TTC549 (cell line): ENCODE data around the gene BUD13.
"Not testable (repeated sequence)": the region's sequence is repeated elsewhere in the genome, so short reads cannot be mapped to it uniquely, and the experiment has no call there.

Source experiments
- FAIRE-seq: peaks from 2 replicates; lab custom pipeline; 2012; peaks lifted over from hg19 to GRCh38; lab: Jason Lieb, UNC

Gene BUD13, protein sequence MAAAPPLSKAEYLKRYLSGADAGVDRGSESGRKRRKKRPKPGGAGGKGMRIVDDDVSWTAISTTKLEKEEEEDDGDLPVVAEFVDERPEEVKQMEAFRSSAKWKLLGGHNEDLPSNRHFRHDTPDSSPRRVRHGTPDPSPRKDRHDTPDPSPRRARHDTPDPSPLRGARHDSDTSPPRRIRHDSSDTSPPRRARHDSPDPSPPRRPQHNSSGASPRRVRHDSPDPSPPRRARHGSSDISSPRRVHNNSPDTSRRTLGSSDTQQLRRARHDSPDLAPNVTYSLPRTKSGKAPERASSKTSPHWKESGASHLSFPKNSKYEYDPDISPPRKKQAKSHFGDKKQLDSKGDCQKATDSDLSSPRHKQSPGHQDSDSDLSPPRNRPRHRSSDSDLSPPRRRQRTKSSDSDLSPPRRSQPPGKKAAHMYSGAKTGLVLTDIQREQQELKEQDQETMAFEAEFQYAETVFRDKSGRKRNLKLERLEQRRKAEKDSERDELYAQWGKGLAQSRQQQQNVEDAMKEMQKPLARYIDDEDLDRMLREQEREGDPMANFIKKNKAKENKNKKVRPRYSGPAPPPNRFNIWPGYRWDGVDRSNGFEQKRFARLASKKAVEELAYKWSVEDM

DNA sequence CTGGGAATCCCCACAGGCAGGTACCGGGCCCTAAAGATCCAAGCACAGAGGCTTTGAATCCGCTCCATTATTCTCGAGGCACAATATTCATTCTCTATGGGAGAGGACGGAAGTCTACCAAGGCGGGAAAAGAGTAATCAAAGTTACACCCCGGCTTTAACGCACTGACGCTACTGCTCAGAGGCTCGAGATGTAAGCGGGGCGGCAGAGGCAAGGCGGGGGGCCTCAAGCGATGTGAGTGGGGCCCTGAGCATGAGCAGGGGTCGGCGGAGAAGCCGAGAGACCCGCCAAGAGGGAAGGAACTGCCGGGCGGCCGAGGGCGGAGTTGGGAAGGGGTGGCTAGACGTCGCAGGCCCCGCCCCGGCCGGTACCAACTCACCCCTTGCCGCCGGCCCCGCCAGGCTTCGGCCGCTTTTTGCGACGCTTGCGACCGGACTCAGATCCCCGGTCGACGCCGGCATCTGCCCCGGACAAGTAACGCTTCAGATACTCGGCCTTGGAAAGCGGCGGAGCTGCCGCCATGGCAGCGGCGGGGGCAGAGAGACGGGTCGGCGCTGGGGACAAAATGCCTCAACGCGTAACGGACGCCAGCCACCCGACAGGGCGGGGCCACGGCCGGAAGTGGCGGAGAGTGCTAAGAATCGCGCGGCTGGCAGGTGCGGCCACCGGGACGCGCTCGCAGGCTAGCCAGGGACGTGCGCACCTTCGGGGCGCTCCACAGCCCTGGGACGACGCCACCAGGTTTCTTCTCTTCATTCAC is at the start of gene BUD13:
BUD13 (minus strand) TSS at position 545 of the 760 bp plus-strand sequence; CDS start at position 522, 23 bp downstream.
- FAIRE-seq = no peak

- no peak for FAIRE-seq
Measured at GRCh38 chr11:116822575-116822974, 49.8 kb upstream of the BUD13 start.

DNA sequence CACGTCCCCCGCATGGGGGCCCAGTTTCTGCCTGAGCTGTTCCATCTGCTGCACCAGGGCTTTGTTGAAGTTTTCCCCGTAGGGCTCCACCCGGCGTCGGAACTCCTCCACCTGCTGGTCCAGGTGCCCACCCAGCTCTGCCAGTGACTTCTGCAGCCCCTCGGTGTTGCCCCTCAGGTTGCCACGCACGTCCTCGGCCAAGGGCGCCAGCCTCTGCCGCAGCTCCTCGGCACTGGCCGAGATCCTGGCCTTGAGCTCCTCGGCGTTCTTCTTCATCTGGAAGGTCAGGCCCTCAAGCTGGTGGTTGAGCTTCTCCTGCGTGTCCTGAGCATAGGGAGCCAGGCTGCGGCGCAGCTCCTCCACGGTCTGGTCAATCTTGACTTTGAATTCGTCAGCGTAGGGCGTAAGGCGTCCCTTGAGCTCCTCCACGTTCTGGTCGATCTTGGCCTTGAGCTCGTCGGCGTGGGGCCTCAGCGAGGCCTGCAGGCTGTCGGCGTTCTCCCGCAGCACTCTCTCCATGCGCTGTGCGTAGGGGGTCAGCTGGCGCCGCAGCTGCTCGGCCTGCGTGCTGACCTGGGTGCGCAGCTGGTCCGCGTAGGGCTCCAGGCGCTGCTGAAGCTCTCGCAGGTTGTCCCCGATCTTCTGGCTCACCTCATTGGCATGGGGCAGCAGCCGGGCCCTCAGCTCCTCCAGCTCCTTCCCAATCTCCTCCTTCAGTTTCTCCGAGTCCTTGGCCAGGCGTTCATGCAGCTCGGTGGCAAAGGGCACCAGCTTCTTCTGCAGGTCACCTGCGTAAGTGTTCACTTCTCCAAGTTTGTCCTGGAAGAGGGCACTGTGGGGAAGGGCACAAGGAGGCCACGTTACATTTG is 48.5 kb upstream of the BUD13 start:
- no peak for FAIRE-seq

GRCh38 chr11:116819049-116819448 is 46.3 kb upstream of the BUD13 start:
- no peak for FAIRE-seq

- FAIRE-seq = no peak
Measured at GRCh38 chr11:116814502-116814901, 41.7 kb upstream of the BUD13 start.

- FAIRE-seq = no peak
Measured at GRCh38 chr11:116813781-116814471, 41.1 kb upstream of the BUD13 start.

GRCh38 chr11:116813170-116813569 is 40.4 kb upstream of the BUD13 start:
- FAIRE-seq = no peak

- peak; percentile 98 for FAIRE-seq
Measured at GRCh38 chr11:116812109-116812508, 39.3 kb upstream of the BUD13 start.

- no peak for FAIRE-seq
Measured at GRCh38 chr11:116811194-116811593, 38.4 kb upstream of the BUD13 start.

- FAIRE-seq = no peak
Measured at GRCh38 chr11:116808262-116809175, 35.7 kb upstream of the BUD13 start.

GRCh38 chr11:116807601-116808261 is 34.9 kb upstream of the BUD13 start:
- FAIRE-seq = no peak

- no peak for FAIRE-seq
Measured at GRCh38 chr11:116804001-116804400, 31.2 kb upstream of the BUD13 start.

DNA sequence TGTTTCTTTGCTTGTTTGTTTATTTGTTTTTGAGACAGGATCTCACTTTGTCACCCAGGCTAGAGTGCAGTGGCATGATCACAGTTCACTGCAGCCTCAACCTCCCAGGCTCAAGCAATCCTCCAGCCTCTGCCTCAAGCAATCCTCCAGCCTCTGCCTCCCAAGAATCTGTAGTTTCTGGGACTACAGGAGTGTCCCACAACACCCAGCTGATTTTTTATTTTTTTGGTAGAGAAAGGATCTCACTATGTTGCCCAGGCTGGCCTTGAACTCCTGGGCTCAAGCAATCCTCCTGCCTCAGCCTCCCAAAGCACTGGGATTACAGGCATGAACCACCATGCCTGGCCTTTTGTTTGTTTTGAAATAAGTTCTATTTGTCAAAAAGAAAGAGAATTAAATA is 28.9 kb upstream of the BUD13 start:
- not testable (repeated sequence) for FAIRE-seq

- FAIRE-seq = no peak
Measured at GRCh38 chr11:116800610-116801009, 27.8 kb upstream of the BUD13 start.

- no peak for FAIRE-seq
Measured at GRCh38 chr11:116798368-116798767, 25.6 kb upstream of the BUD13 start.

GRCh38 chr11:116797816-116798215 is 25.0 kb upstream of the BUD13 start:
- no peak for FAIRE-seq

- FAIRE-seq = no peak
Measured at GRCh38 chr11:116796548-116796947, 23.8 kb upstream of the BUD13 start.

DNA sequence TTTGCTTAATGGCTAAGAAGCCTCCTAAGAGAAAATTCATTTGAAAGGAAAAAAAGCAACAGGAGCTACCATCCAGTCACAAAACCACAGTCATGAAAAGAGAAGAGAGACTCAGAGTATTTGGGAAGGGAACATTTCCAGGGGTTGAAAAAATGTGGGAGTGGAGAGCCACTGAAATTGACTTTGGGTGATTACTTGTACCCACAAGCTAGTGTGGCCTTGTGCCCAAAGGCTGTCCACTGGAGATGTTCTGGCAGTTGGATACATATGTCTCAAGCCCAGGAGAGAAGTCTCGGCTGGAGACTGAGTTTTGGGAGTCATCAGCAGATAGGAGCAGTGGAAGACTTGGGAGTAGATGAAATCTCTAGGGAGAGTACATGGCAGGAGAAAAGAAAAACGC is 22.1 kb upstream of the BUD13 start:
- FAIRE-seq = no peak

- FAIRE-seq = peak; percentile 66
Measured at GRCh38 chr11:116793772-116794097, 20.9 kb upstream of the BUD13 start.
